H9 (cell line): ENCODE results near the gene BCL2L15. TPM values are rescaled to one million over a fixed set of nuclear protein-coding genes. Genes with fewer than 3 reads are reported as not detected.

Source experiments
- DNase-seq: peaks from one replicate; pipeline ENCODE4 v3.0.0-alpha.2; 2017
- H2AFZ ChIP-seq: one replicate; pipeline ENCODE4 v1.6.1; 2013; ENCODE audit warnings: mild to moderate bottlenecking, low read length, control low read depth, moderate library complexity
- H2AK5ac ChIP-seq: 2 replicates; pipeline ENCODE4 v1.6.1; 2013; ENCODE audit warnings: low read length, control low read depth, mixed read lengths; ENCODE audit not compliant: insufficient read length
- H2BK120ac ChIP-seq: one replicate; pipeline ENCODE4 v1.6.1; 2013; ENCODE audit warnings: low read depth, mild to moderate bottlenecking, low read length, control low read depth, inconsistent platforms; ENCODE audit not compliant: poor library complexity, severe bottlenecking
- H2BK12ac ChIP-seq: 2 replicates; pipeline ENCODE4 v1.6.1; 2013; ENCODE audit warnings: low read length, control low read depth, mixed read lengths, low read depth; ENCODE audit not compliant: insufficient read length
- H2BK15ac ChIP-seq: 2 replicates; pipeline ENCODE4 v1.6.1; 2013; ENCODE audit warnings: low read depth, low read length, control low read depth
- H2BK20ac ChIP-seq: one replicate; pipeline ENCODE4 v1.6.1; 2013; ENCODE audit warnings: low read depth, mild to moderate bottlenecking, low read length, control low read depth, inconsistent platforms; ENCODE audit not compliant: poor library complexity, severe bottlenecking
- H2BK5ac ChIP-seq: 2 replicates; pipeline ENCODE4 v1.6.1; 2013; ENCODE audit warnings: low read length, control low read depth, mixed read lengths; ENCODE audit not compliant: insufficient read length
- H3K14ac ChIP-seq: 2 replicates; pipeline ENCODE4 v1.6.1; 2013; ENCODE audit warnings: low read length, control low read depth; ENCODE audit not compliant: insufficient read depth
- H3K18ac ChIP-seq: 2 replicates; pipeline ENCODE4 v1.6.1; 2013; ENCODE audit warnings: low read depth, mild to moderate bottlenecking, mixed read lengths, low read length, control low read depth; ENCODE audit not compliant: insufficient read length
- H3K23ac ChIP-seq: 2 replicates; pipeline ENCODE4 v1.6.1; 2013; ENCODE audit warnings: low read length, control low read depth, mixed read lengths, low read depth; ENCODE audit not compliant: insufficient read length
- H3K23me2 ChIP-seq: 2 replicates; pipeline ENCODE4 v1.6.1; 2013; ENCODE audit warnings: low read depth, mild to moderate bottlenecking, mixed read lengths, low read length, control low read depth; ENCODE audit not compliant: insufficient read length, poor library complexity, severe bottlenecking
- H3K27ac ChIP-seq: 2 replicates; pipeline ENCODE4 v1.5.1; 2013; ENCODE audit warnings: low read length, control low read depth, mixed read lengths, low read depth; ENCODE audit not compliant: insufficient read length
- H3K27me3 ChIP-seq: 2 replicates; pipeline ENCODE4 v1.6.1; 2013; ENCODE audit warnings: low read length, control low read depth, inconsistent platforms; ENCODE audit not compliant: insufficient read depth
- H3K4ac ChIP-seq: 2 replicates; pipeline ENCODE4 v1.6.1; 2013; ENCODE audit warnings: low read depth, mild to moderate bottlenecking, control low read depth, inconsistent platforms, low read length, moderate library complexity
- H3K4me1 ChIP-seq: 2 replicates; pipeline ENCODE4 v1.6.1; 2013; ENCODE audit warnings: low read length, control low read depth, inconsistent platforms; ENCODE audit not compliant: insufficient read depth
- H3K4me2 ChIP-seq: 2 replicates; pipeline ENCODE4 v1.6.1; 2013; ENCODE audit warnings: low read length, control low read depth, mixed read lengths; ENCODE audit not compliant: insufficient read length, insufficient read depth
- H3K56ac ChIP-seq: 2 replicates; pipeline ENCODE4 v1.6.1; 2013; ENCODE audit warnings: low read depth, mild to moderate bottlenecking, mixed read lengths, low read length, control low read depth; ENCODE audit not compliant: insufficient read length
- H3K79me1 ChIP-seq: 2 replicates; pipeline ENCODE4 v1.6.1; 2013; ENCODE audit warnings: low read depth, mild to moderate bottlenecking, moderate library complexity, low read length, control low read depth, inconsistent platforms; ENCODE audit not compliant: insufficient read depth, poor library complexity, severe bottlenecking
- H3K79me2 ChIP-seq: 2 replicates; pipeline ENCODE4 v1.6.1; 2013; ENCODE audit warnings: low read length, control low read depth, inconsistent platforms; ENCODE audit not compliant: insufficient read depth
- H3K9ac ChIP-seq: 2 replicates; pipeline ENCODE4 v1.6.1; 2013; ENCODE audit warnings: low read length, control low read depth, mixed read lengths; ENCODE audit not compliant: insufficient read length; ENCODE audit errors: extremely low read depth
- H3K9me3 ChIP-seq: one replicate; pipeline ENCODE4 v1.6.1; 2013; ENCODE audit warnings: low read depth, low read length, inconsistent platforms; ENCODE audit not compliant: control insufficient read depth
- H3T11ph ChIP-seq: one replicate; pipeline ENCODE4 v1.6.1; 2013; ENCODE audit warnings: mild to moderate bottlenecking, low read length, control low read depth, inconsistent platforms
- H4K20me1 ChIP-seq: one replicate; pipeline ENCODE4 v1.6.1; 2013; ENCODE audit not compliant: control insufficient read depth, insufficient read length, insufficient read depth
- H4K5ac ChIP-seq: 2 replicates; pipeline ENCODE4 v1.6.1; 2013; ENCODE audit warnings: low read depth, mild to moderate bottlenecking, mixed read lengths, low read length, control low read depth; ENCODE audit not compliant: insufficient read length
- H4K8ac ChIP-seq: replicated peaks from 2 replicates; pipeline ENCODE4 v1.6.1; 2013; ENCODE audit warnings: low read length, control low read depth, mixed read lengths, low read depth; ENCODE audit not compliant: insufficient read length
- H4K91ac ChIP-seq: 2 replicates; pipeline ENCODE4 v1.6.1; 2013; ENCODE audit warnings: low read depth, mild to moderate bottlenecking, moderate library complexity, mixed read lengths, low read length, control low read depth; ENCODE audit not compliant: insufficient read length
- H3K27ac Mint-ChIP-seq, 3 experiments: 2 replicates in 2 of 3; 3 replicates in 1 of 3; pipeline ENCODE4 v1.8.0; 2020 to 2021; ENCODE audit warnings: mixed read lengths in 3 of 3, mild to moderate bottlenecking in 1 of 3, moderate library complexity in 1 of 3
- H3K27me3 Mint-ChIP-seq: 2 replicates; pipeline ENCODE4 v1.8.0; 2021; ENCODE audit warnings: low read depth, mild to moderate bottlenecking, moderate library complexity, mixed read lengths
- H3K36me3 Mint-ChIP-seq, 3 experiments: 2 replicates in 2 of 3; 3 replicates in 1 of 3; pipeline ENCODE4 v1.8.0; 2020 to 2021; ENCODE audit warnings: low read depth in 3 of 3, mixed read lengths in 3 of 3; ENCODE audit not compliant: insufficient read depth in 1 of 3
- H3K4me1 Mint-ChIP-seq, 2 experiments: 2 replicates each; pipeline ENCODE4 v1.8.0; 2020; ENCODE audit warnings: mixed read lengths in 2 of 2
- H3K4me3 Mint-ChIP-seq, 2 experiments: 2 replicates in 1 of 2; 3 replicates in 1 of 2; pipeline ENCODE4 v1.8.0; 2020 to 2021; ENCODE audit warnings: mild to moderate bottlenecking in 2 of 2, mixed read lengths in 2 of 2, moderate library complexity in 1 of 2
- H3K9me3 Mint-ChIP-seq, 2 experiments: 2 replicates in 1 of 2; 3 replicates in 1 of 2; pipeline ENCODE4 v1.8.0; 2020; ENCODE audit warnings: mild to moderate bottlenecking in 2 of 2, mixed read lengths in 2 of 2, moderate library complexity in 1 of 2
- WGBS: extraction: QIAGEN DNeasy Blood & Tissue Kit; methylation state at CpG from one replicate; pipeline ENCODE4 v1.1.7; 2013; ENCODE audit warnings: missing lambda C conversion rate, low lambda C conversion rate, mixed read lengths; ENCODE audit not compliant: insufficient read length; ENCODE audit errors: extremely low coverage; 5-methylcytosine and 5-hydroxymethylcytosine counted together
- total RNA-seq: library from RNA; stranded (reverse); gene quantifications from 2 replicates; pipeline ENCODE4 v1.2.1, GENCODE V29; 2021
- TF ChIP-seq, protein P1 (sequence below): fragments of 200-600 bp; sonication (generic); conservative IDR thresholded peaks from 3 replicates; pipeline ENCODE4 v1.8.0; 2021; ENCODE audit warnings: antibody characterized with exemption, mild to moderate bottlenecking

BCL2L15 gene
- total RNA-seq, 1 experiment from 2014 or later: 0.22 TPM

DNA sequence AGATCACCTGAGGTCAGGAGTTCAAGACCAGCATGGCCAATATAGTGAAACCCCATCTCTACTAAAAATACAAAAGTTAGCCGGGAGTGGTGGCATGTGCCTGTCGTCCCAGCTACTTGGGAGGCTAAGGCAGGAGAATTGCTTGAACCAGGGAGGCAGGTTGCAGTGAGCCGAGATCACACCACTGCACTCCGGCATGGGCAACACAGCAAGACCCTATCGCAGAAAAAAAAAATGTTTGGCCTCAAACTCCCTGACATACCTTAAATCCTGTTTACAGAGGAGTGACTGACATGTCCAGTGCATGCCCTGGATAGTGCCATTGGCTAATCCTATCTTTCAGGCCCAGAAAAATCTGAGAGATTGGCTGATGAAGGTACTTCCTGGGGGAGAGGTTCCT is 29.6 kb upstream of the BCL2L15 start:
- WGBS: no CpG with 5 or more reads among the region's 5 CpGs
- Histone ChIP-seq H3K79me2 (no peaks in the 10 kb centered on the region), H2BK15ac (no peak overlapping the region), H3K23me2 (no peaks in the 10 kb centered on the region), H3K9me3 (no peaks in the 10 kb centered on the region), H4K5ac (no peak overlapping the region), H3K27ac (no peak overlapping the region), H3T11ph (no peak overlapping the region), H2BK12ac (no peak overlapping the region), H2BK20ac (no peak overlapping the region), H2AFZ (no peak overlapping the region), H4K91ac (no peak overlapping the region), H3K56ac (no peak overlapping the region), H3K23ac (no peak overlapping the region), H3K4me2 (no peak overlapping the region), H3K4me1 (no peaks in the 10 kb centered on the region), H3K4ac (no peak overlapping the region), H3K9ac (no peak overlapping the region), H3K14ac (no peak overlapping the region), H3K27me3 (no peaks in the 10 kb centered on the region), H3K79me1 (no peaks in the 10 kb centered on the region), H2AK5ac (no peak overlapping the region), H2BK5ac (no peak overlapping the region), H2BK120ac (no peak overlapping the region), H4K8ac (no peak overlapping the region), H4K20me1 (no peaks in the 10 kb centered on the region), H3K18ac (no peak overlapping the region)
- H3K27me3 Mint-ChIP-seq: peaks cover 6% of the 10 kb centered on the region
- peaks cover 3% of the 10 kb centered on the region in 2 experiments; a peak in 1 of 4 replicates for H3K4me1 Mint-ChIP-seq
- H3K9me3 Mint-ChIP-seq: no peaks in the 10 kb centered on the region
- no peak overlapping the region for H3K4me3 Mint-ChIP-seq
- DNase-seq: no peak
- TF ChIP-seq, protein P1, sequence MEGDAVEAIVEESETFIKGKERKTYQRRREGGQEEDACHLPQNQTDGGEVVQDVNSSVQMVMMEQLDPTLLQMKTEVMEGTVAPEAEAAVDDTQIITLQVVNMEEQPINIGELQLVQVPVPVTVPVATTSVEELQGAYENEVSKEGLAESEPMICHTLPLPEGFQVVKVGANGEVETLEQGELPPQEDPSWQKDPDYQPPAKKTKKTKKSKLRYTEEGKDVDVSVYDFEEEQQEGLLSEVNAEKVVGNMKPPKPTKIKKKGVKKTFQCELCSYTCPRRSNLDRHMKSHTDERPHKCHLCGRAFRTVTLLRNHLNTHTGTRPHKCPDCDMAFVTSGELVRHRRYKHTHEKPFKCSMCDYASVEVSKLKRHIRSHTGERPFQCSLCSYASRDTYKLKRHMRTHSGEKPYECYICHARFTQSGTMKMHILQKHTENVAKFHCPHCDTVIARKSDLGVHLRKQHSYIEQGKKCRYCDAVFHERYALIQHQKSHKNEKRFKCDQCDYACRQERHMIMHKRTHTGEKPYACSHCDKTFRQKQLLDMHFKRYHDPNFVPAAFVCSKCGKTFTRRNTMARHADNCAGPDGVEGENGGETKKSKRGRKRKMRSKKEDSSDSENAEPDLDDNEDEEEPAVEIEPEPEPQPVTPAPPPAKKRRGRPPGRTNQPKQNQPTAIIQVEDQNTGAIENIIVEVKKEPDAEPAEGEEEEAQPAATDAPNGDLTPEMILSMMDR: no peak
- H3K36me3 Mint-ChIP-seq: peaks cover 0 to 1% (median under 1%) of the 10 kb centered on the region in 3 experiments; a peak in 3 of 7 replicates
- H3K27ac Mint-ChIP-seq: no peak overlapping the region
